ENCODE measurements around the gene CTRL.

Gene CTRL

DNA sequence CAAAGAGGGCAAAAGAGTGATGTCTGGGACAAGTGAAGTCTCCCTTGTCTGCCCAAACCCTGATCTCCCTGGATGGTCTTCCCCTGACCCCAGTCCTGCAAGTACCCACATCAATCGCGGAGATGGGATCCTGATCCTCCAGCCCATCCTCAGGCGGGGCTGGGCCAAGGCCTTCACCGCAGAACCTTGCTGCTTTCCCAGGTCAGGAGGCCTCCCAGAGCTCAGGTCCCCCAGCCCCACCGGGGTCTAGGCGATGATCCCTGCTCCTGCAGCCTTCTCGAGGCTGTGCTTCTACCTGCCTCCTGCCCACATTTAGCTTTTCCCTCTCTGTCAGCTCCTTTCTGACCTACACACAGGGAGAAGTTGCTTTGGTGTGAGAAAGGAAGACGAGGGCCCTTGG lies 30.5 kb upstream of the CTRL start:
- no peak for DNase-seq (ENCODE audit: extremely low spot score)
- CTCF ChIA-PET = no interaction called here
- TF ChIP-seq FOXA1 (IDR thresholded peaks at IDR 0.05) = no peak
- TF ChIP-seq FOXM1 (IDR thresholded peaks at IDR 0.05; ENCODE audit: borderline replicate concordance) = no peak
- no peak for TF ChIP-seq SUZ12 (IDR thresholded peaks at IDR 0.05)
- TF ChIP-seq TARDBP (IDR thresholded peaks at IDR 0.05) = no peak
- no peak for TF ChIP-seq HDGF (IDR thresholded peaks at IDR 0.05; ENCODE audit: borderline replicate concordance)
- no peak for TF ChIP-seq FOXK2 (IDR thresholded peaks at IDR 0.05)
- TF ChIP-seq ARNT (IDR thresholded peaks at IDR 0.05) = no peak
- TF ChIP-seq LEF1 (IDR thresholded peaks at IDR 0.05; ENCODE audit: borderline replicate concordance) = no peak
- TF ChIP-seq SP1 (IDR thresholded peaks at IDR 0.05) = no peak
- TF ChIP-seq BHLHE40 (IDR thresholded peaks at IDR 0.05; ENCODE audit: borderline replicate concordance) = no peak
- TF ChIP-seq, protein P1, sequence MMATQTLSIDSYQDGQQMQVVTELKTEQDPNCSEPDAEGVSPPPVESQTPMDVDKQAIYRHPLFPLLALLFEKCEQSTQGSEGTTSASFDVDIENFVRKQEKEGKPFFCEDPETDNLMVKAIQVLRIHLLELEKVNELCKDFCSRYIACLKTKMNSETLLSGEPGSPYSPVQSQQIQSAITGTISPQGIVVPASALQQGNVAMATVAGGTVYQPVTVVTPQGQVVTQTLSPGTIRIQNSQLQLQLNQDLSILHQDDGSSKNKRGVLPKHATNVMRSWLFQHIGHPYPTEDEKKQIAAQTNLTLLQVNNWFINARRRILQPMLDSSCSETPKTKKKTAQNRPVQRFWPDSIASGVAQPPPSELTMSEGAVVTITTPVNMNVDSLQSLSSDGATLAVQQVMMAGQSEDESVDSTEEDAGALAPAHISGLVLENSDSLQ (IDR thresholded peaks at IDR 0.05) = no peak
- no peak for TF ChIP-seq NFRKB (IDR thresholded peaks at IDR 0.05)
- no peak for TF ChIP-seq L3MBTL2 (conservative IDR thresholded peaks at IDR 0.05)
- TF ChIP-seq CTBP1 (IDR thresholded peaks at IDR 0.05; ENCODE audit: borderline replicate concordance) = no peak
- TF ChIP-seq ZNF384 (IDR thresholded peaks at IDR 0.05) = no peak
- no peak for TF ChIP-seq ELF4 (IDR thresholded peaks at IDR 0.05)
- POLR2A ChIA-PET = no interaction called here

- POLR2A ChIA-PET = interaction anchor here (0.9 to 1.9 kb wide), 2 partner anchors 11 to 19 kb away, joined by 3 to 4 read pairs; no protein-coding TSS in a partner anchor
- no peak for TF ChIP-seq CTBP1 (IDR thresholded peaks at IDR 0.05; ENCODE audit: borderline replicate concordance)
- CTCF ChIA-PET = interaction anchor here (0.8 kb wide), 1 partner anchor 145 kb away, joined by 3 read pairs; no protein-coding TSS in a partner anchor
- no peak for DNase-seq (ENCODE audit: extremely low spot score)
These were observed 29.9 kb upstream of the CTRL start for GRCh38 chr16:67961551-67961957.

DNA sequence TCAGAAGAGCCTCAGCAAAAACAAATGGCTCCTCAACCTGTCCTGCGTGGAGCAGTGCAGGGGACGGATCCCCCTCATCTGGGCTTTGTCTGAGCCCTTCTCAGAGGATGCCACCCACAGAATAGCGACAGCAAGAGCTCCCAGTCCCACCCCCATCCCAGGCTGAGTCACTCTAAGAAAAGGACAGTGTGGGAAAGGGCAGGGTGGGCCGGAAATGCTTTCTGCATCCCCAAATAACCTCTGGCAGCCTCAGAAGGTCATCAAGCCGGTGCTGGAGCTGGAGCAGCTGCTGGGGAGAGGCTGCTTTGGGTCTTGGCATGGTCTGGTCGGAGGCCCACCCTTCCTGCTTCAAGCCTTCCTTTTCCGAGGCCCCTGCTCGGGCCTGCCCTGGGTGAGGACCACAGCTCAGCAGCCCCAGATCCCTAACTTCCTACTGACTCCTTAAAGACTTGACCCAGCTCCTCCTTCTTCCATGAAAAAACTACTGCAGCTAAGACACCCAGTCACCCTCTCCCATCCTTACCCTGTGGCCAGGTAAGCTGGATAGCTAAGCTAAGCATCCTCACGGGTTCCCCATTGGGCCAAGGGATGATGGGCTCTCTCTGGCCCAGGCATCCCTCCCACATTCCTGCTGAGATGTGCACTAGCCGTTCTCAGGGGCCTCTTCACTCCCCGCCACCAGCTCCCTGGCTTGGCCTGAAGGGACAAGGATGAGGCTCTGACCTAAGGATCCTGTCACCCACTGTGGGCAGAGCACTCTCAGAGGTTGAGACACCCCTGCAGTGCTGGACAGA lies 28.1 kb upstream of the CTRL start:
- TF ChIP-seq ELF4 (IDR thresholded peaks at IDR 0.05) (no peak), L3MBTL2 (conservative IDR thresholded peaks at IDR 0.05) (no peak), ZNF384 (IDR thresholded peaks at IDR 0.05) (no peak), ARNT (IDR thresholded peaks at IDR 0.05) (no peak), FOXM1 (IDR thresholded peaks at IDR 0.05; ENCODE audit: borderline replicate concordance) (no peak), BHLHE40 (IDR thresholded peaks at IDR 0.05; ENCODE audit: borderline replicate concordance) (no peak), TARDBP (IDR thresholded peaks at IDR 0.05) (no peak), HDGF (IDR thresholded peaks at IDR 0.05; ENCODE audit: borderline replicate concordance) (no peak), LEF1 (IDR thresholded peaks at IDR 0.05; ENCODE audit: borderline replicate concordance) (no peak)
- POLR2A ChIA-PET = interaction anchor here (1.9 kb wide), 1 partner anchor 9 kb away, joined by 4 read pairs; no protein-coding TSS in a partner anchor
- CTCF ChIA-PET = no interaction called here
- DNase-seq (ENCODE audit: extremely low spot score) = no peak

DNA sequence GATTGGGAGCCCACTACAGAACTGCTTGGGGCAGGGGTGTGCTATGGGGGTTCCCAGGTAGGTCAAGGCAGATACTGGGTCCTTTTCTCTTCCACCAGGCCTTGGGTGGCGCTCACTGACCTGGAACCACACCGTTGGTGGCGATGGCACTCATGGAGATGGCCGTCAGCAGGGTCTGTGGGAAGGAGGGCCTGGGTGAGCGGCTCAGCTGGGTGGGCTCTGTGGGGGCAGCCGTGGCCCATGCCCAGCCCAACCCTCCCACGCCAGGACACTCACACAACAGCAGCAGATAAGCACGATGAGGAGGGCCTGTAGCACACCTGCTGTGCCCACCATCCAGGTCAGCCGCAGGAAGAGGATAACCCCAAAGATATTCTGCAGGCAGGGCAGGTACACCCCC lies 26.0 kb upstream of the CTRL start:
- no peak for TF ChIP-seq BHLHE40 (IDR thresholded peaks at IDR 0.05; ENCODE audit: borderline replicate concordance)
- TF ChIP-seq CTBP1 (IDR thresholded peaks at IDR 0.05; ENCODE audit: borderline replicate concordance) = no peak
- no peak for TF ChIP-seq ELF4 (IDR thresholded peaks at IDR 0.05)
- no peak for TF ChIP-seq FOXM1 (IDR thresholded peaks at IDR 0.05; ENCODE audit: borderline replicate concordance)
- TF ChIP-seq SUZ12 (IDR thresholded peaks at IDR 0.05) = no peak
- no peak for TF ChIP-seq SP1 (IDR thresholded peaks at IDR 0.05)
- TF ChIP-seq ARNT (IDR thresholded peaks at IDR 0.05) = no peak
- TF ChIP-seq, protein P1 (IDR thresholded peaks at IDR 0.05) = no peak
- no peak for TF ChIP-seq ZNF384 (IDR thresholded peaks at IDR 0.05)
- no peak for TF ChIP-seq FOXK2 (IDR thresholded peaks at IDR 0.05)
- no peak for TF ChIP-seq TARDBP (IDR thresholded peaks at IDR 0.05)
- no peak for TF ChIP-seq FOXA1 (IDR thresholded peaks at IDR 0.05)
- DNase-seq (ENCODE audit: extremely low spot score) = no peak
- POLR2A ChIA-PET = interaction anchor here (1.0 kb wide), 1 partner anchor 9 kb away, joined by 3 read pairs; no protein-coding TSS in a partner anchor
- CTCF ChIA-PET = no interaction called here

DNA sequence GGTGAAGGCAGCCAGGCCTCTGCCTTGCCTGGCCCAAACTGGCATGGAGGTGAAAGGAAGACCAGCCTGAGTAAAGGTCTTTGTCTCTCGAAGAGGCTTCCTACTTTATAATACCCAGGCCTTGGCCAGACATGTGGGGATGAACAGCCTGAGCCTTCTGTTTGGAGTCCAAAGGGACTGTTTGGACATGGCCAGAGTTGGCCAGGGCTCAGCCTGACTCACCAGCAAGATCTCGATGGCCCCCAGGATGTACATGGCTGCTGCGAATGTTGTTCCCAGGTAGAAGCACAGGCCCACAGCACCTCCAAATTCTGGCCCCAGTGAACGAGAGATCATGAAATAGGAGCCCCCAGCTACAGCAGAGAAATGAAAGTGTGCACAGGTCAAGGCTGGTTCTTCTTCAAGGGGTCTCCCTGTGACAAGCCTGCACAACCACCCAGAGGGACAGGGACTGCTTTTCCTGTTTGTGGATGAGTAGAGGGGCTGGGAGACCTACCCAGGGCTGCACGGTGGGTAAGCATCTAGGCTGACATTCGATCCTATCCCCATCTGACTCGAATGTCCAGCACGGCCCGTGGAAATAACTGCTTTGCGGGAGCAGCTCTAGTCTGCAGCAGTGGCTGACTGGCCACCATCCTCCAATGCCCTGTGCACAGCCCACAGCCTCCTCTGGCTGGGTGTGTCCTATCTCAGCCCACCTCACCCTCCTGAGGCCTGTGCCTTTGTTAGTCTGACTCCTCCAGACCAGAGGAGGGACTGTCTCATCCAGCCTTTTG lies 22.9 kb upstream of the CTRL start:
- POLR2A ChIA-PET = interaction anchor here (0.8 to 1.2 kb wide), 3 partner anchors 9 to 19 kb away, joined by 3 to 5 read pairs (median 3); no protein-coding TSS in a partner anchor
- DNase-seq (ENCODE audit: extremely low spot score) = no peak
- CTCF ChIA-PET = interaction anchor here (0.5 kb wide), 1 partner anchor 85 kb away, joined by 3 read pairs; no protein-coding TSS in a partner anchor
- TF ChIP-seq L3MBTL2 (conservative IDR thresholded peaks at IDR 0.05) (no peak), FOXA1 (IDR thresholded peaks at IDR 0.05) (no peak)

GRCh38 chr16:67953641-67954375 lies 22.1 kb upstream of the CTRL start:
- ChIA-PET CTCF (interaction anchor here (0.5 kb wide), 1 partner anchor 86 kb away, joined by 3 read pairs; no protein-coding TSS in a partner anchor), POLR2A (interaction anchor here (1.2 kb wide), 2 partner anchors 8 to 19 kb away, joined by 3 to 5 read pairs; no protein-coding TSS in a partner anchor)
- no peak for TF ChIP-seq CTBP1 (IDR thresholded peaks at IDR 0.05; ENCODE audit: borderline replicate concordance)
- TF ChIP-seq TARDBP (IDR thresholded peaks at IDR 0.05) = no peak
- no peak for TF ChIP-seq ARNT (IDR thresholded peaks at IDR 0.05)
- no peak for TF ChIP-seq SUZ12 (IDR thresholded peaks at IDR 0.05)
- TF ChIP-seq ZNF384 (IDR thresholded peaks at IDR 0.05) = no peak
- no peak for TF ChIP-seq FOXM1 (IDR thresholded peaks at IDR 0.05; ENCODE audit: borderline replicate concordance)
- TF ChIP-seq BHLHE40 (IDR thresholded peaks at IDR 0.05; ENCODE audit: borderline replicate concordance) = no peak
- TF ChIP-seq ELF4 (IDR thresholded peaks at IDR 0.05) = no peak
- TF ChIP-seq FOXA1 (IDR thresholded peaks at IDR 0.05) = no peak
- no peak for TF ChIP-seq SP1 (IDR thresholded peaks at IDR 0.05)
- no peak for TF ChIP-seq L3MBTL2 (conservative IDR thresholded peaks at IDR 0.05)
- TF ChIP-seq FOXK2 (IDR thresholded peaks at IDR 0.05) = no peak
- TF ChIP-seq LEF1 (IDR thresholded peaks at IDR 0.05; ENCODE audit: borderline replicate concordance) = no peak
- no peak for TF ChIP-seq NFRKB (IDR thresholded peaks at IDR 0.05)
- no peak for TF ChIP-seq HDGF (IDR thresholded peaks at IDR 0.05; ENCODE audit: borderline replicate concordance)
- TF ChIP-seq, protein P1 (IDR thresholded peaks at IDR 0.05) = no peak
- DNase-seq (ENCODE audit: extremely low spot score) = no peak

Data from HEK293T (cell line).